Measurements from ENCODE around the gene SLC27A6.

GRCh38 chr5:129019401-129019908 lies 54.2 kb downstream of the SLC27A6 start:
- TF ChIP-seq, protein P1, sequence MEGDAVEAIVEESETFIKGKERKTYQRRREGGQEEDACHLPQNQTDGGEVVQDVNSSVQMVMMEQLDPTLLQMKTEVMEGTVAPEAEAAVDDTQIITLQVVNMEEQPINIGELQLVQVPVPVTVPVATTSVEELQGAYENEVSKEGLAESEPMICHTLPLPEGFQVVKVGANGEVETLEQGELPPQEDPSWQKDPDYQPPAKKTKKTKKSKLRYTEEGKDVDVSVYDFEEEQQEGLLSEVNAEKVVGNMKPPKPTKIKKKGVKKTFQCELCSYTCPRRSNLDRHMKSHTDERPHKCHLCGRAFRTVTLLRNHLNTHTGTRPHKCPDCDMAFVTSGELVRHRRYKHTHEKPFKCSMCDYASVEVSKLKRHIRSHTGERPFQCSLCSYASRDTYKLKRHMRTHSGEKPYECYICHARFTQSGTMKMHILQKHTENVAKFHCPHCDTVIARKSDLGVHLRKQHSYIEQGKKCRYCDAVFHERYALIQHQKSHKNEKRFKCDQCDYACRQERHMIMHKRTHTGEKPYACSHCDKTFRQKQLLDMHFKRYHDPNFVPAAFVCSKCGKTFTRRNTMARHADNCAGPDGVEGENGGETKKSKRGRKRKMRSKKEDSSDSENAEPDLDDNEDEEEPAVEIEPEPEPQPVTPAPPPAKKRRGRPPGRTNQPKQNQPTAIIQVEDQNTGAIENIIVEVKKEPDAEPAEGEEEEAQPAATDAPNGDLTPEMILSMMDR (IDR thresholded peaks at IDR 0.05; ENCODE audit: poor library complexity) = no peak
- no peak for TF ChIP-seq EZH2phosphoT487 (IDR thresholded peaks at IDR 0.05; ENCODE audit: low read depth, severe bottlenecking, unreplicated experiment)
